KMS-11 (cell line): Measurements from ENCODE around the gene UEVLD.

Experiments used
- H2AFZ ChIP-seq: fragments of 200-600 bp; sonication (generic); 2 replicates; pipeline ENCODE4 v1.6.1; 2016; ENCODE audit warnings: antibody characterized with exemption, mixed run types, low read depth
- H3K27ac ChIP-seq: fragments of 200-600 bp; sonication (generic); 2 replicates; pipeline ENCODE4 v1.6.1; 2016; ENCODE audit warnings: mild to moderate bottlenecking, mixed run types
- H3K27me3 ChIP-seq: fragments of 200-600 bp; sonication (generic); 2 replicates; pipeline ENCODE4 v1.6.1; 2017; ENCODE audit warnings: mild to moderate bottlenecking, low read depth, mixed run types, moderate library complexity; ENCODE audit not compliant: insufficient read depth
- H3K36me3 ChIP-seq: fragments of 200-600 bp; sonication (generic); 2 replicates; pipeline ENCODE4 v1.6.1; 2017; ENCODE audit warnings: mild to moderate bottlenecking, mixed run types; ENCODE audit not compliant: insufficient read depth
- H3K4me1 ChIP-seq: fragments of 200-600 bp; sonication (generic); 2 replicates; pipeline ENCODE4 v1.6.1; 2016; ENCODE audit warnings: mild to moderate bottlenecking, low read depth, mixed run types; ENCODE audit not compliant: poor library complexity, severe bottlenecking
- H3K4me2 ChIP-seq: fragments of 200-600 bp; sonication (generic); 2 replicates; pipeline ENCODE4 v1.7.0; 2016; ENCODE audit warnings: mild to moderate bottlenecking, mixed run types
- H3K4me3 ChIP-seq: fragments of 200-600 bp; sonication (generic); IDR thresholded peaks from 2 replicates; pipeline ENCODE4 v1.6.1; 2017; ENCODE audit warnings: low read depth, low read length, mixed read lengths; ENCODE audit not compliant: insufficient read depth
- H3K79me2 ChIP-seq: fragments of 200-600 bp; sonication (generic); 2 replicates; pipeline ENCODE4 v1.6.1; 2016; ENCODE audit warnings: low read depth, mixed run types; ENCODE audit not compliant: insufficient read depth
- H3K9ac ChIP-seq: fragments of 200-600 bp; sonication (generic); 2 replicates; pipeline ENCODE4 v1.6.1; 2016; ENCODE audit warnings: mild to moderate bottlenecking, mixed run types
- H4K20me1 ChIP-seq: fragments of 200-600 bp; sonication (generic); 2 replicates; pipeline ENCODE4 v1.6.1; 2016; ENCODE audit warnings: mild to moderate bottlenecking, mixed run types; ENCODE audit not compliant: insufficient read depth
- TF ChIP-seq, protein P1 (sequence below): fragments of 200-600 bp; sonication (generic); conservative IDR thresholded peaks from 2 replicates; pipeline ENCODE4 v1.6.1; 2017; ENCODE audit warnings: low read depth, mild to moderate bottlenecking, antibody characterized with exemption, low read length, moderate library complexity, mixed read lengths

Gene UEVLD

DNA sequence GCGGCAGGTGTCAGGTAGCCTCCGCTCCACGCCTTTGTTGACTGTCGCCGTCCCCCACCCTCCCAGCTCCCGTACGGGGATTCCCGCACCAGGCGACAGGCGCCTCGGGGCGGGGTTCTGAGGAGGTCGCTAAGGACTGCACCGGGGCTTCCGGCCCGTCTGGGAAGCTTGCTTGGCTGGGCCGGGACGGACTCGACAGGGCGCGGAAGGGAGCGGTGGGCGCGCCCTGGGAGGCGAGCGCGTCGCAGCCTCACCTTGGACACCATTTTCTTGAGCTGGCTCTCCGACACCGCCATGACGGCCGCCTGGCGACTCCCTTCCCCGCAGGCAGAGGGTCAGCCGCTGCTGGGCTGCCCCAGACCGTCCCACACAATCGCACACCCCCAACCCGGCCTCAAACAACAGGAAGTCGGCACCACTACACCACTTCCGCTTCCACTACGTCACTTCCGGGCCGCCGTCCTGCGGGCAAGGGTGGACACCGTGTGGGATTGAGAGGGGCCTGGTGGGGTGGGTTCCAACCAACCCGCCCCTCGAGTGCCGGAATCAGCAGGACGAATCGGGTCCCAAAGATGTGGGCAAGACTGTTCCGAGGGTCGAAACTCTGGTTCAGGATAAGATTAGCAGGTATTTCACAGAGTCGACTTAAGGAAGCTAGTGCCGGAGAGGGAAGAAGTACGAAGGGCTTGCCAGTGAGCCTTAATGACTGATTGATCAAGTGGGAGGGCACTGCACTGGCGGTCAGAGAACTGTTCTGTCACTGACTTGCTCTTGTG lies 61.8 kb downstream of the UEVLD start, which contains the start of gene TSG101:
Gene TSG101, minus strand, starts transcription at position 422 of the 776 bp plus-strand sequence. Its CDS starts 126 bp downstream, at position 296.
- Histone ChIP-seq H2AFZ (peak within 1 kb of the TSS; percentile 84), H3K27ac (peak within 1 kb of the TSS; percentile 83), H3K4me3 (no peak within 1 kb of the TSS), H4K20me1 (no peaks in the 10 kb centered on the region), H3K79me2 (peaks cover 38% of the 10 kb centered on the region), H3K27me3 (no peaks in the 10 kb centered on the region), H3K4me1 (peaks cover 16% of the 10 kb centered on the region), H3K4me2 (peak within 1 kb of the TSS; percentile 97), H3K9ac (peak within 1 kb of the TSS; percentile 86), H3K36me3 (no peaks in the 10 kb centered on the region)
- TF ChIP-seq, protein P1, sequence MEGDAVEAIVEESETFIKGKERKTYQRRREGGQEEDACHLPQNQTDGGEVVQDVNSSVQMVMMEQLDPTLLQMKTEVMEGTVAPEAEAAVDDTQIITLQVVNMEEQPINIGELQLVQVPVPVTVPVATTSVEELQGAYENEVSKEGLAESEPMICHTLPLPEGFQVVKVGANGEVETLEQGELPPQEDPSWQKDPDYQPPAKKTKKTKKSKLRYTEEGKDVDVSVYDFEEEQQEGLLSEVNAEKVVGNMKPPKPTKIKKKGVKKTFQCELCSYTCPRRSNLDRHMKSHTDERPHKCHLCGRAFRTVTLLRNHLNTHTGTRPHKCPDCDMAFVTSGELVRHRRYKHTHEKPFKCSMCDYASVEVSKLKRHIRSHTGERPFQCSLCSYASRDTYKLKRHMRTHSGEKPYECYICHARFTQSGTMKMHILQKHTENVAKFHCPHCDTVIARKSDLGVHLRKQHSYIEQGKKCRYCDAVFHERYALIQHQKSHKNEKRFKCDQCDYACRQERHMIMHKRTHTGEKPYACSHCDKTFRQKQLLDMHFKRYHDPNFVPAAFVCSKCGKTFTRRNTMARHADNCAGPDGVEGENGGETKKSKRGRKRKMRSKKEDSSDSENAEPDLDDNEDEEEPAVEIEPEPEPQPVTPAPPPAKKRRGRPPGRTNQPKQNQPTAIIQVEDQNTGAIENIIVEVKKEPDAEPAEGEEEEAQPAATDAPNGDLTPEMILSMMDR = 0 out of 2 replicates have a peak, but pooled peaks have one; percentile 2

DNA sequence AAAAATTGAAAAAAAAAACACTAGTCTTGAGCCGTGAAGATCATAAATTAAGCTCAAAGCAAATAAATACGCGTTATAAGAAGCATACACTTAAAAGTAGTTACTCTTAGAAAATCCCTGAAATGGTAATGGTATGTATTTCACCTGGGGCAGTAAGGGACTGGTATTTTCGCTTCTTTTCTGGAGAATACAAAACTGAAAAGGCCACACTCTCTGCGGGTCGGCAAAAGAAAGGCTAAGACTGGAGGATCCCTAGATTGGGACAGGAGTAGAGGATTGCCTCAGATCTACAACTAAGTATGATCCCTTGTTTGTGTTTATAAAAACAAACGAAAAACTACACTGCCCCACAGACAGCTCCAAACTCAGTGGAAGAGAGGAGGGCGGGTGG lies 62.4 kb downstream of the UEVLD start:
- Histone ChIP-seq H3K4me3 (no peak overlapping the region), H3K9ac (peak overlapping the region; percentile 86)

DNA sequence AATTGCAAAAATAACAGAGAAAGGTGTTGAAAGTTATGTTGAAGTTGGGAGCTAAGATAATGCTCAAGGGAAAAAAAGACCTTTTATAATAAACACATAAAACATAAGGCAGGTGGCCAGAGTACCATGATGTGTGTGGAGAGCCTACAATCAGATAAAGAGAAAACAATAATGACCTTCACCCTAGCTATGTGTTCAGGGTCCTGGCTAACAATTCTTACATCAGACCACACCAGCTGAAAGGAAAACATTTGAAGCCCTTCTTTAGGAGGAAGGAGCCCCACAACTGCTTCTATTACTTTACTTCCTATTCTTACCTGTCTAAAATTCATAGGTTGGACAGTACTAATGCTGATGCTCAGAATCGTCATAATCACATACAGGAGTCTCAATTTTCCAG lies 64.3 kb downstream of the UEVLD start:
- Histone ChIP-seq H3K4me3 (no peak overlapping the region), H2AFZ (no peak overlapping the region), H4K20me1 (0 out of 2 replicates have a peak, but pooled peaks cover 3% of the 10 kb centered on the region), H3K27ac (no peak overlapping the region), H3K27me3 (no peaks in the 10 kb centered on the region), H3K79me2 (peaks cover 38% of the 10 kb centered on the region), H3K36me3 (no peaks in the 10 kb centered on the region), H3K4me2 (no peak overlapping the region), H3K4me1 (peaks cover 14% of the 10 kb centered on the region), H3K9ac (no peak overlapping the region)
- TF ChIP-seq, protein P1 = no peak

More for the DNA sequence above, 62.4 kb downstream of the UEVLD start:
- Histone ChIP-seq H3K27ac (peak overlapping the region; percentile 83), H3K79me2 (peaks cover 38% of the 10 kb centered on the region), H3K27me3 (no peaks in the 10 kb centered on the region), H3K36me3 (no peaks in the 10 kb centered on the region), H4K20me1 (no peaks in the 10 kb centered on the region), H3K4me1 (peaks cover 16% of the 10 kb centered on the region), H2AFZ (peak overlapping the region; percentile 84), H3K4me2 (peak overlapping the region; percentile 97)
- TF ChIP-seq, protein P1 = no peak

DNA sequence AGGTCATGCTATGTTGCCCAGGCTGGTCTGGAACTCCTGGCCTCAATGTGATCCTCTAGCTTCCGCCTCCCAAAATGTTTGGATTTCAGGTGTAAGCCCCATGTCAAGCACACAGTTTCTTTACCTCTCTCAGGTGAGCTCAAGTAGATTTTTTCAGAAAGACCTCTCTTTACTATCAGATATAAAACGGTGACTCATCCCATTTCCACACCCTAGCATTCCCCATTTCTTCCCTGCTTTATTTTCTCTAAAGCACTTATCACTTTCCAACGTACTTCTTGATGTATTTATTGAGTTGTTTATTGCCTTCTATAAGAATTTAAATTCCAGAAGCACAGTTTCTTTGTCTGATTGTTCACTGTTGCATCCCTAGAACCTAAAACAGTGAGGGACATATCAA lies 65.5 kb downstream of the UEVLD start:
- Histone ChIP-seq H3K36me3 (no peaks in the 10 kb centered on the region), H2AFZ (no peak overlapping the region), H3K9ac (no peak overlapping the region), H3K4me3 (no peak overlapping the region), H3K79me2 (peaks cover 38% of the 10 kb centered on the region), H3K4me1 (peaks cover 12% of the 10 kb centered on the region), H4K20me1 (0 out of 2 replicates have a peak, but pooled peaks cover 3% of the 10 kb centered on the region), H3K27me3 (no peaks in the 10 kb centered on the region), H3K27ac (no peak overlapping the region), H3K4me2 (no peak overlapping the region)
- TF ChIP-seq, protein P1 = no peak
